HEK293 (cell line): ENCODE measurements around the gene MRPL55.

ENCODE experiments used
- CTCF ChIA-PET: fragments of 350-600 bp; formaldehyde crosslinking; extraction: SDS; loops from one replicate; lab custom pipeline; 2021; ENCODE audit warnings: antibody characterized with exemption; lab: Yijun Ruan, JAX
- POLR2A ChIA-PET: fragments of 300-600 bp; formaldehyde crosslinking; extraction: SDS; loops from one replicate; lab custom pipeline; 2020; ENCODE audit warnings: antibody characterized with exemption, inconsistent platforms; lab: Yijun Ruan, JAX
- H3K27ac ChIP-seq: fragments of 200-500 bp; sonication (Bioruptor generic); 2 replicates; pipeline ENCODE4 v1.5.1; 2014; ENCODE audit warnings: low read depth, low read length, control low read depth, inconsistent platforms; ENCODE audit errors: extremely low read depth
- H3K36me3 ChIP-seq, 2 experiments: fragments of 200-500 bp in 1 of 2; sonication (Bioruptor generic) in 1 of 2; 1 replicate in 1 of 2; 2 replicates in 1 of 2; pipeline ENCODE4 v1.5.1; 2014 to 2017; ENCODE audit warnings: inconsistent platforms in 2 of 2, low read length in 2 of 2; ENCODE audit not compliant: control insufficient read depth in 2 of 2, insufficient read depth in 1 of 2
- H3K4me1 ChIP-seq: fragments of 200-500 bp; sonication (Bioruptor generic); 2 replicates; pipeline ENCODE4 v1.5.1; 2014; ENCODE audit warnings: mild to moderate bottlenecking, low read length, inconsistent platforms; ENCODE audit not compliant: control insufficient read depth, insufficient read depth
- H3K4me3 ChIP-seq: 2 replicates; pipeline ENCODE4 v1.5.1; 2011; ENCODE audit warnings: low read depth, mild to moderate bottlenecking, control low read depth, low read length, moderate library complexity
- H3K9me3 ChIP-seq: fragments of 200-500 bp; sonication (Bioruptor generic); 2 replicates; pipeline ENCODE4 v1.5.1; 2014; ENCODE audit warnings: low read depth, low read length, inconsistent platforms; ENCODE audit not compliant: control insufficient read depth, insufficient read depth
- ATF2 ChIP-seq: fragments of 450-650 bp; formaldehyde crosslinking; IDR thresholded peaks from 2 replicates; pipeline ENCODE4 v1.5.1; 2016; ENCODE audit warnings: missing biosample characterization, missing genetic modification characterization, low read depth
- EGR2 ChIP-seq: fragments of 450-650 bp; formaldehyde crosslinking; IDR thresholded peaks from 2 replicates; pipeline ENCODE4 v1.5.1; 2016; ENCODE audit warnings: low read depth, missing biosample characterization, missing genetic modification characterization
- GLIS1 ChIP-seq: fragments of 450-650 bp; formaldehyde crosslinking; IDR thresholded peaks from 2 replicates; pipeline ENCODE4 v1.5.1; 2016; ENCODE audit warnings: missing biosample characterization, missing genetic modification characterization
- KLF1 ChIP-seq: fragments of 450-650 bp; formaldehyde crosslinking; IDR thresholded peaks from 2 replicates; pipeline ENCODE4 v1.5.1; 2016; ENCODE audit warnings: missing biosample characterization, missing genetic modification characterization
- KLF8 ChIP-seq: fragments of 450-650 bp; formaldehyde crosslinking; IDR thresholded peaks from 2 replicates; pipeline ENCODE4 v1.5.1; 2016; ENCODE audit warnings: missing biosample characterization, missing genetic modification characterization
- PBX3 ChIP-seq: sonication (generic); formaldehyde crosslinking; IDR thresholded peaks from 2 replicates; pipeline ENCODE4 v1.8.1; 2022; ENCODE audit warnings: mild to moderate bottlenecking, moderate library complexity, missing genetic modification reagents
- SP2 ChIP-seq: fragments of 450-650 bp; formaldehyde crosslinking; IDR thresholded peaks from 2 replicates; pipeline ENCODE4 v1.5.1; 2016; ENCODE audit warnings: missing biosample characterization, missing genetic modification characterization
- SP7 ChIP-seq: fragments of 450-650 bp; formaldehyde crosslinking; IDR thresholded peaks from 2 replicates; pipeline ENCODE4 v1.5.1; 2016; ENCODE audit warnings: missing biosample characterization, missing genetic modification characterization
- YY2 ChIP-seq: fragments of 450-650 bp; formaldehyde crosslinking; IDR thresholded peaks from 2 replicates; pipeline ENCODE4 v1.5.1; 2016; ENCODE audit warnings: missing biosample characterization, missing genetic modification characterization
- ZBTB1 ChIP-seq: fragments of 450-650 bp; formaldehyde crosslinking; IDR thresholded peaks from 2 replicates; pipeline ENCODE4 v1.5.1; 2016; ENCODE audit warnings: missing biosample characterization, missing genetic modification characterization
- ZBTB20 ChIP-seq: fragments of 450-650 bp; formaldehyde crosslinking; IDR thresholded peaks from 2 replicates; pipeline ENCODE4 v1.5.1; 2016; ENCODE audit warnings: missing biosample characterization, missing genetic modification characterization
- ZBTB8A ChIP-seq: fragments of 450-650 bp; formaldehyde crosslinking; IDR thresholded peaks from 2 replicates; pipeline ENCODE4 v1.5.1; 2016; ENCODE audit warnings: missing biosample characterization, missing genetic modification characterization
- ZFHX2 ChIP-seq: fragments of 450-650 bp; formaldehyde crosslinking; conservative IDR thresholded peaks from 2 replicates; pipeline ENCODE4 v1.5.1; 2016; ENCODE audit warnings: missing biosample characterization, missing genetic modification characterization
- ZFP69B ChIP-seq: fragments of 450-650 bp; formaldehyde crosslinking; IDR thresholded peaks from 2 replicates; pipeline ENCODE4 v1.5.1; 2016; ENCODE audit warnings: missing biosample characterization, missing genetic modification characterization
- ZNF133 ChIP-seq: fragments of 450-650 bp; formaldehyde crosslinking; IDR thresholded peaks from 2 replicates; pipeline ENCODE4 v1.5.1; 2016; ENCODE audit warnings: missing biosample characterization, missing genetic modification characterization
- ZNF202 ChIP-seq: fragments of 450-650 bp; formaldehyde crosslinking; IDR thresholded peaks from 2 replicates; pipeline ENCODE4 v1.5.1; 2016; ENCODE audit warnings: missing biosample characterization, missing genetic modification characterization, borderline replicate concordance
- ZNF292 ChIP-seq: fragments of 450-650 bp; formaldehyde crosslinking; IDR thresholded peaks from 2 replicates; pipeline ENCODE4 v1.5.1; 2016; ENCODE audit warnings: low read depth, missing biosample characterization, missing genetic modification characterization, borderline replicate concordance
- ZNF341 ChIP-seq: fragments of 450-650 bp; formaldehyde crosslinking; IDR thresholded peaks from 2 replicates; pipeline ENCODE4; 2016; ENCODE audit warnings: low read depth, missing biosample characterization, missing genetic modification characterization
- ZNF398 ChIP-seq: fragments of 450-650 bp; formaldehyde crosslinking; IDR thresholded peaks from 2 replicates; pipeline ENCODE4 v1.5.1; 2017; ENCODE audit warnings: missing biosample characterization, missing genetic modification characterization
- ZNF433 ChIP-seq: fragments of 450-650 bp; formaldehyde crosslinking; IDR thresholded peaks from 2 replicates; pipeline ENCODE4 v1.5.1; 2016; ENCODE audit warnings: missing biosample characterization, missing genetic modification characterization, low read depth
- ZNF48 ChIP-seq: fragments of 450-650 bp; formaldehyde crosslinking; IDR thresholded peaks from 2 replicates; pipeline ENCODE4 v1.5.1; 2016; ENCODE audit warnings: missing biosample characterization, missing genetic modification characterization
- ZNF600 ChIP-seq: fragments of 450-650 bp; formaldehyde crosslinking; IDR thresholded peaks from 2 replicates; pipeline ENCODE4 v1.5.1; 2016; ENCODE audit warnings: missing biosample characterization, missing genetic modification characterization
- ZNF621 ChIP-seq: fragments of 450-650 bp; formaldehyde crosslinking; IDR thresholded peaks from 2 replicates; pipeline ENCODE4 v1.5.1; 2017; ENCODE audit warnings: missing biosample characterization, missing genetic modification characterization
- ZNF626 ChIP-seq: fragments of 450-650 bp; sonication (Bioruptor Pico); formaldehyde crosslinking; IDR thresholded peaks from 2 replicates; pipeline ENCODE4 v1.5.1; 2018; ENCODE audit warnings: missing biosample characterization, missing genetic modification characterization, inconsistent platforms
- ZNF692 ChIP-seq: fragments of 450-650 bp; formaldehyde crosslinking; IDR thresholded peaks from 2 replicates; pipeline ENCODE4 v1.5.1; 2016; ENCODE audit warnings: missing biosample characterization, missing genetic modification characterization
- ZNF76 ChIP-seq: fragments of 450-650 bp; formaldehyde crosslinking; IDR thresholded peaks from 2 replicates; pipeline ENCODE4; 2016; ENCODE audit warnings: low read depth, missing biosample characterization, missing genetic modification characterization, borderline replicate concordance
- ZNF830 ChIP-seq: fragments of 450-650 bp; IDR thresholded peaks from 2 replicates; pipeline ENCODE4 v1.5.0; 2018; ENCODE audit warnings: missing biosample characterization, missing genetic modification characterization, low read depth, mild to moderate bottlenecking, moderate library complexity
- ZNF843 ChIP-seq: fragments of 450-650 bp; formaldehyde crosslinking; IDR thresholded peaks from 2 replicates; pipeline ENCODE4 v1.5.1; 2016; ENCODE audit warnings: missing biosample characterization, missing genetic modification characterization

The MRPL55 gene

GRCh38 chr1:228150461-228151179, 41.5 kb upstream of the MRPL55 start:
- POLR2A ChIA-PET: interaction anchor here (1.8 to 9.6 kb wide), 2 partner anchors 10 to 13 kb away, joined by 8 to 82 read pairs; partner anchors contain the start of genes GUK1 and IBA57
- Histone ChIP-seq H3K4me3 (no peak overlapping the region), H3K4me1 (peaks cover 3% of the 10 kb centered on the region; the same call in 1 of the 2 replicates), H3K9me3 (no peaks in the 10 kb centered on the region), H3K27ac (no peak overlapping the region), H3K36me3 (peaks cover 0 to 34% of the 10 kb centered on the region in 2 experiments; a peak in 1 of 3 replicates)
- CTCF ChIA-PET: interaction anchor here (1.2 to 2.7 kb wide), 2 partner anchors 15 to 151 kb away, joined by 3 to 14 read pairs; partner anchors contain the start of gene IBA57
- TF ChIP-seq ZNF692 (tag by site-specific recombination): peak; percentile 81
- TF ChIP-seq ZNF48 (tag by site-specific recombination): no peak
- TF ChIP-seq ATF2: no peak
- no peak for TF ChIP-seq ZNF433
- TF ChIP-seq ZNF76: no peak
- TF ChIP-seq ZNF621 (tag by site-specific recombination): no peak
- TF ChIP-seq ZBTB8A (tag by site-specific recombination): no peak
- no peak for TF ChIP-seq ZNF843 (tag by site-specific recombination)
- TF ChIP-seq GLIS1 (tag by site-specific recombination): peak; percentile 92
- peak; percentile 45; the same call in 1 of the 2 replicates for TF ChIP-seq ZNF341 (tag by site-specific recombination)
- no peak for TF ChIP-seq ZNF133 (tag by site-specific recombination)
- TF ChIP-seq PBX3: no peak
- TF ChIP-seq EGR2 (tag by site-specific recombination): peak; percentile 68; the same call in 1 of the 2 replicates
- peak; percentile 36; the same call in 1 of the 2 replicates for TF ChIP-seq ZBTB20 (tag by site-specific recombination)
- no peak for TF ChIP-seq YY2
- peak; percentile 100 for TF ChIP-seq KLF1 (tag by site-specific recombination)
- TF ChIP-seq ZNF600: peak; percentile 30; the same call in 1 of the 2 replicates
- no peak for TF ChIP-seq ZBTB1 (tag by site-specific recombination)
- TF ChIP-seq ZFP69B (tag by site-specific recombination): peak; percentile 84; the same call in 1 of the 2 replicates
- TF ChIP-seq SP7 (tag by site-specific recombination): peak; percentile 51; the same call in 1 of the 2 replicates
- TF ChIP-seq SP2 (tag by site-specific recombination): peak; percentile 15; the same call in 1 of the 2 replicates
- TF ChIP-seq ZNF398 (tag by site-specific recombination): peak; percentile 30; the same call in 1 of the 2 replicates
- TF ChIP-seq ZNF202 (tag by site-specific recombination): no peak
- TF ChIP-seq KLF8 (tag by site-specific recombination): peak; percentile 62; the same call in 1 of the 2 replicates
- no peak for TF ChIP-seq ZNF626 (tag by site-specific recombination)
- TF ChIP-seq ZFHX2 (tag by site-specific recombination): peak; percentile 78
- TF ChIP-seq ZNF830 (tag by site-specific recombination): no peak
- no peak for TF ChIP-seq ZNF292
